Epithelial cell of esophagus (primary cell): ENCODE results near the gene ST6GALNAC5.
"Not testable (repeated sequence)": the region's sequence is repeated elsewhere in the genome, so short reads cannot be mapped to it uniquely, and the experiment has no call there.

Experiments
- DNase-seq: peaks from one replicate; pipeline ENCODE4 v3.0.0; 2010; ENCODE audit warnings: low read depth
- H3K4me3 ChIP-seq: 2 replicates; pipeline ENCODE4 v1.5.1; 2011; ENCODE audit warnings: mild to moderate bottlenecking, low read length, control low read depth
- CTCF ChIP-seq: IDR thresholded peaks from 2 replicates; pipeline ENCODE4 v1.5.1; 2011; ENCODE audit warnings: low read depth, mild to moderate bottlenecking, low read length, control low read depth, inconsistent platforms; ENCODE audit not compliant: insufficient read depth; ENCODE audit errors: missing control alignments

The ST6GALNAC5 gene

GRCh38 chr1:76867342-76868130 is at the start of gene ST6GALNAC5:
ST6GALNAC5 (plus strand) TSS chr1:76867480.
- DNase-seq, result no peak

DNA sequence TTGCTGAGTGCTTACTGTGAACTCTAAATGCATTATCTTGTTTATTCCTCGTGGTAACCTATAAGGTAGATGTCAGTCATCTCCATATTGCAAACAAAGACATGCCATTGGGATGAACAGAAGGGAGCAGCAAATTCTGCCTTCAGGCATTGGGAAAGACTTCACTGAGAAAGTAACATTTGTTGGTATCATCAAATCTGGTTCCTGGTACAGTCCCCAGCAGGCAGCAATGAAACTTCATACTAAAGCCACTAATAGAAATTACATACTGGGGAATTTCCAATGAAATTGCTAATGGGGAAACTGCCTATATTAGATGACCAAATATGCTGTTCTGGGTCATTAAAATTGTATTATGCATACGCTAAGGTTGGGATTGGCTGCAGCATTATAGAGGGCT is 47.3 kb upstream of the ST6GALNAC5 start:
- DNase-seq, result peak; percentile 64
- TF ChIP-seq CTCF, result no peak
- no peak overlapping the region for H3K4me3 ChIP-seq

More at GRCh38 chr1:76867342-76868130, at the start of gene ST6GALNAC5:
- H3K4me3 ChIP-seq, result no peak within 1 kb of the TSS
- no peak for TF ChIP-seq CTCF

DNA sequence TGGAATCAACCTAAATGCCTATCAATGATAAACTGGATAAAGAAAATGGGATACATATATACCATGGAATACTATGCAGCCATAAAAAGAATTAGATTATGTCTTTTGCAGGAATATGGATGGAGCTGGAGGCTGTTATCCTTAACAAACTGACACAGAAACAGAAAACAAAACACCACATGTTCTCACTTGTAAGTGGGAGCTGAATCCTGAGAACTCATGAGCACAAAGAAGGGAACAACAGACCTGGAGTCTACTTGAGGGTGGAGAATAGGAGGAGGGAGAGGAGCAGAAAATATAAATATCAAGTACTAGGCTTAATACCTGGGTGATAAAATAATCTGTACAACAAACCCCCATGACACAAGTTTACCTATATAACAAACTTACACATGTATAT is 44.3 kb upstream of the ST6GALNAC5 start:
- not testable (repeated sequence) for H3K4me3 ChIP-seq
- peak; percentile 43 for DNase-seq

DNA sequence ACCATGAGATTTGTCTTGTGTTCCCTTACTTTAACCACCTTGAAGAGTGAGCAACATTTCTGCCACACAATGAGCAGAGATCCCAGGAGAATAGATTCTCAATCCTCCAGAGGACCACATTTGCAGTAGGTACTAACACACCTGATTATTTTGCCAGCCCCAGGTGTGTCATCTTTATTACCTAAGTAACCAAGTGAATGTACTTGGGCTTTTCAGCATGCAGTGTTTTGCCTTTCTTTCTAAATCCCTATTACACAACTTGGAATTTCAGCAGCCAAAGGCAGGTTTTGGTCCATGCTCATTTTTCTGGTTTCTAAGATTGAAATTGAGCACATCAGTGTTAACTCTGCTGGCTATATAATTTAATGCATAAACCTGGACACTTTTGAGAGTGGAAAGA is 43.2 kb upstream of the ST6GALNAC5 start:
- peak; percentile 58 for DNase-seq
- no peak overlapping the region for H3K4me3 ChIP-seq
- no peak for TF ChIP-seq CTCF

GRCh38 chr1:76826072-76826845 is 41.0 kb upstream of the ST6GALNAC5 start:
- peak; percentile 76 for DNase-seq
- no peak for TF ChIP-seq CTCF
- H3K4me3 ChIP-seq, result no peak overlapping the region

GRCh38 chr1:76827066-76827465 is 40.2 kb upstream of the ST6GALNAC5 start:
- no peak for TF ChIP-seq CTCF
- peak; percentile 2 for DNase-seq
- no peak overlapping the region for H3K4me3 ChIP-seq

DNA sequence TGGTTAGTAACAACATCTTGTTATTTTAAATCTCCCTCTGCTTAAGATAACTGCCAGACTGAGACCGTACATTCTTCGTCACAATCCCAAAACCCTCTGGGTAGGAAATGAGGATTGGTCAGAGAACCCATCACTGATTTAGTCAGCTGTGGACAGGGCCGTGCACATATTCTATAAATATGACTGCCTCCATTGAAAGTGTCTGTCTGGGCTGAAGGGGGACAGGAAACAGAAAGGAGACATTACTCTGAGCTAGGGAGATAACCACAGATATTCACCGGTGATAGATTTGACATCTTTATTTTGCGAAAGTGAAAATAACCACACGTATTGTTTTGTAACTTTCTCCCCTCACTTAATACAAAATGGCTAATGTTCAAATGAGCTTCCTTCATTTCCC is 36.9 kb upstream of the ST6GALNAC5 start:
- no peak for DNase-seq
- no peak overlapping the region for H3K4me3 ChIP-seq
- no peak for TF ChIP-seq CTCF
